HG02943 (cell line): Measurements from ENCODE around the gene PROKR2.

Experiments
- ATAC-seq: cut with Tn5 transposase; IDR thresholded peaks from one replicate; pipeline ENCODE4 v1.9.1; 2021; ENCODE audit warnings: mild to moderate bottlenecking, low read depth, moderate library complexity; ENCODE audit not compliant: unreplicated experiment

PROKR2 gene

GRCh38 chr20:5316188-5317158 is at the start of gene PROKR2:
Gene PROKR2 (minus strand): TSS chr20:5316954. CDS start chr20:5314369, 2,585 bp downstream.
- ATAC-seq, result no peak

GRCh38 chr20:5364997-5365597 is 48.3 kb upstream of the PROKR2 start:
- ATAC-seq, result no peak

- ATAC-seq, result no peak
Observed at GRCh38 chr20:5364136-5364821, 47.5 kb upstream of the PROKR2 start.

- ATAC-seq, result no peak
Observed at GRCh38 chr20:5362771-5363170, 46.0 kb upstream of the PROKR2 start.

- no peak for ATAC-seq
Observed at GRCh38 chr20:5361176-5361575, 44.4 kb upstream of the PROKR2 start.

- no peak for ATAC-seq
Observed at GRCh38 chr20:5357946-5358345, 41.2 kb upstream of the PROKR2 start.

- ATAC-seq, result no peak
Observed at GRCh38 chr20:5356941-5357340, 40.2 kb upstream of the PROKR2 start.

GRCh38 chr20:5354901-5355300 is 38.1 kb upstream of the PROKR2 start:
- ATAC-seq, result no peak

- no peak for ATAC-seq
Observed at GRCh38 chr20:5353624-5354496, 37.1 kb upstream of the PROKR2 start.

- ATAC-seq, result no peak
Observed at GRCh38 chr20:5349448-5349847, 32.7 kb upstream of the PROKR2 start.

GRCh38 chr20:5342021-5342420 is 25.3 kb upstream of the PROKR2 start:
- no peak for ATAC-seq

- ATAC-seq, result no peak
Observed at GRCh38 chr20:5331340-5331739, 14.6 kb upstream of the PROKR2 start.

GRCh38 chr20:5328268-5328667 is 11.5 kb upstream of the PROKR2 start:
- no peak for ATAC-seq

GRCh38 chr20:5327356-5327755 is 10.6 kb upstream of the PROKR2 start:
- no peak for ATAC-seq

- no peak for ATAC-seq
Observed at GRCh38 chr20:5315807-5316187, 957 bp downstream of the PROKR2 start.

- no peak for ATAC-seq
Observed at GRCh38 chr20:5313916-5314315, 2.8 kb downstream of the PROKR2 start.

GRCh38 chr20:5312518-5312917 is 4.2 kb downstream of the PROKR2 start:
- no peak for ATAC-seq

- ATAC-seq, result no peak
Observed at GRCh38 chr20:5309971-5310370, 6.8 kb downstream of the PROKR2 start.

GRCh38 chr20:5298811-5299210 is 17.9 kb downstream of the PROKR2 start:
- ATAC-seq, result no peak

- ATAC-seq, result no peak
Observed at GRCh38 chr20:5297280-5298004, 19.3 kb downstream of the PROKR2 start.
